ENCODE measurements around the gene SYDE2.
"Not testable (repeated sequence)": the region's sequence is repeated elsewhere in the genome, so short reads cannot be mapped to it uniquely, and the experiment has no call there.

Gene SYDE2

DNA sequence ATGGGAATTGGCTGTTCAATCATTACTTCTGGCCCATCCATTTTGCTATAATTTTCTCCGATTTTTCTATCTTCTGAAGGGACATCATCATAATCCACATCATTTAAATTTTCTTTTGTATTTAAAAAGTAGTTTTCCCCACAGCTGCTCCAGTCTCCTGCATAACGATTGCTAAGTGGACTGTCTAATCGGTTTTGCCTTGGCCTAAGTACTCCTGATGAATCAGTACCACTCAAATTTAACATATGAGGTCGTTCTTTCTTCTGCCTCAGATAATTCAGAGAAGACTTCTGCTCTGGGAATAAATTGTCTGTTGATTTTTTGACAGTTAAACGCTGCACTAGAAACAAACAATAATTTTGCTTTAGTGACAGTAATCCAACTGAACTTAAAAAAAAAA, 41.9 kb downstream of the SYDE2 start:
- no peak for DNase-seq

DNA sequence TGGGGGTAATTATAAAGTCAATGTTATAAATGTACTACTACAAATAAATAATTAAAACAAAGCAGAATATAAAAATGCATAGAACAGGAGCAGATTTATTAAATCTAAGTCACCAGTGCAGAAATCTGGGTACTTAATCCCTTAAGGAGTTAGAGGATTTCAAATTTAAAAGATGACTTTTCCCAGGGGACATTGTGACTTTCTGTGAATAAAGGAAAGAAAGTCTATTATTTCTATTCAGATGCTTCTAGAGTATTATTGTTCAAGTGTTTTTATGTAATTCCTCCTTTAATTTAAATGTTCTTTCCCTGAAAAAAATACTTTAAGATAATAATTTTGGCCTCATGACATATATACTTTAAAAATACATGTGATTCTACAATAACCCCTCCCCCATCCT, 43.4 kb downstream of the SYDE2 start:
- DNase-seq, result no peak

DNA sequence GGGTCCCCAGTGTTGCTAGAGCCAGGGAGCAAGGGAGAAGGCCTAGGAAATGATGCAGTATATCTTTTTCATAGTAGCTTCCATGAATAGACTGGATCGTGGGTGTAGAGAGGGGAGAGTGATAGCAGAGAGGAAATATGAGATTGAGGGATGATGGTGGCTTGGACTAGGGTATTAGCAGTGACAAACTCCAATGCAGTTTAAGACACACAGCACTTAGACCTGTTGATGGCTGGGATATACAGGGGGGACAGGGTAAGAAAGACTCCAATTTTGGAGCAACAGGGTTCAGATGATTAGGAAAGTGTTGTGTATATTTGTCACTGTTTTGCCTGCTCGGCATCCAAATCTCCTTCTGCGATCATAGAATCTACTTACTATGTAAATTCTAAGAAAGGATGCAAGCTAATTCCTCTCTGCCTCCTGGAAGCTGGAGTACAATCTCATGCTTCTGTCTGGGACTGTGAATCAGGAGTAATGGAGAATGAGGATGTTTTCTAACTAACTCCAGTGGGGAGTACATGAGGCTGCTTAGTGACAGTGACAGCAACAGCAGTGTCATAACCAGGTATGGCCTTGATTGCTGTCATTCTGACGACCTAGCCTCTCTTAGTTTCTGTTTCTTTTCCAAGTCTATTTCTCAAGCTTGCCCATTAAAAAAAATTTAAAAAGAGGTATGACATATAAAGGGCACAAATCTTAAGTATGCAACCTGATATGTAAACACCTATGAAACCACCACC, 47.5 kb downstream of the SYDE2 start:
- no peak for DNase-seq

DNA sequence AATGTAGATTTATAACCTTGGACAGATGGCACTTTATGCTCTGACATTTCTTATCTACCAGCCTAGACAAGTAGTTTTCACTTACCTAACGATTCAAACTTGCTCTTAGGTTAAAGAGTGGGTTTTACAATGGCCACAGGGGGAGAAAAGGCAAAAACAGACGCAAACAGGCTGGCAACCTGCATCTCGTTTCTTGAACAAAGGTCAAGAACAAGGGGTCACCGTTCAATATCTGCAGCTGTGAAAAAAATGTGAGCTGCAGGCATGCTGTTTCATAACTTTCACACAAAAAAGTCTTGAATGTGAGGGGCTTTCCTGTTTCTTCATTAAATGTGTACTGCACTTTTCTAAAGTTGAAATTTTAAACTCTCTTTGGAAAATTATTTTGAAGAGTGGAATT, 49.4 kb downstream of the SYDE2 start:
- DNase-seq, result no peak

DNA sequence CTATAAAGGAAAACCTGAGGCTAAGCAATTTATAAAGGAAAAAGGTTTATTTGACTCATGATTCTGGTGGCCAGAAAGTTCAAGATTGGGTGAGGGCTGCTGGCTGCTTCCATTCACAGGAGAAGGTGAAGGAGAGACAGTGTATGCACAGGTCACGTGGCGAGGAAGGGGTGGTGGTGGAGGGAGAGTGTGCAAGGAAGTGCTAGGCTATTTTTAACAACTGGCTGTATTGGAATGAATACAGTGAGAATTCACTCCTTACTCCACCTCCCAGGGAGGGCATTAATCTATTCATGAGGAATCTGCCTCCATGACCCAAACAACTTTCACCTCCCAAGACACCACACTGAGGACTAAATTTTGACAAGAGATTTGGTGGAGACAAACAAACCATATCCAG, 51.0 kb downstream of the SYDE2 start:
- DNase-seq, result no peak

DNA sequence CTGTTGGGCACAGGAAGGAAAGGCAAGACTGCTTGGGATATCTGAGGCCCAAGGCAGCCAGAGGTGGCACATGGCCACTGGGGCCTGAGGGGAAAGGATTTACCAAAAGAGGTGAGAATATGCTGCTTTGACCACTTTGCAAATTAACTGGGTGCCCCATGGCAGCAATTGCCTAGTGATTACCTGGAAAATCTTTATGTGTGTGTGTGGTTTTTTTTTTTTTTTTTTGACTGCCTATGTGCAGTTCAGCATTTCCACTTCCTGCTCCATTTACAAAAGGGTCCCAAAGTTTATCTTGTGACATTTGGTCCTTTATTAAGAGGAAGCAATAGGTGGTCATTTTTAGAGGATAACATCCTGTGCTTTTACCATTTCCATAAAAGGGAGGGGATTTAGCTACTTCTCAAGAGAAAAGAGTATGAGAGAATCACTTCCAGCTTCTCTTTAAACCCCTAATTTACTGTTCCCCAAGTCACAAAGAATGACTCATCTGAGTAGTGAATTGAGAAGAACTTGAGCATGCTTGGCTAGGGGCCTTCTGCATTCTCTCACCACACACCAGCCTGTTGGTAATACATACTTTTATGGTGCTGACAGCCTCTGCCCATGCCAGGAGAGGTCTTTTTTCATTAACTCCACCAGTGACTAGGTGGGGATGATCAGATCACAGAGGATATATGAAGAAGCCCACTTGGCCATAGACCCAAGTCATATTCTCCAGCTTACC, 52.1 kb downstream of the SYDE2 start:
- DNase-seq, result no peak

DNA sequence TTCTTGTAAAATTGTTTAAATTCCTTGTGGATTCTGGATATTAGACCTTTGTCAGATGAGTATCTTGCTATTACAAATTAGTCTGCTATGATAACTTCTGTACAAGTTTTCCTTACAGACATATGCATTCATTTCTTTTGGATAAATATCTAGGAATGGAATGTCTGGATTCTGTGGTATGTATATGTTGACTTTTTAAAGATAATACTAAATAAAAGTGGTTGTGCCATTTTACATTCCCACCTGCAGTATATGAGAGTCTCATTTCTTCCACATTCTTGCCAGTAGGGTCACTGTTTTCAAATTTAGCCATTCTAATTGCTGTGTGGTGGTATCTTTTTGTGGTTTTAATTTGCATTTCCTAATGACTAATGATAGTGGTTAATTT, 53.9 kb downstream of the SYDE2 start:
- DNase-seq, result no peak

DNA sequence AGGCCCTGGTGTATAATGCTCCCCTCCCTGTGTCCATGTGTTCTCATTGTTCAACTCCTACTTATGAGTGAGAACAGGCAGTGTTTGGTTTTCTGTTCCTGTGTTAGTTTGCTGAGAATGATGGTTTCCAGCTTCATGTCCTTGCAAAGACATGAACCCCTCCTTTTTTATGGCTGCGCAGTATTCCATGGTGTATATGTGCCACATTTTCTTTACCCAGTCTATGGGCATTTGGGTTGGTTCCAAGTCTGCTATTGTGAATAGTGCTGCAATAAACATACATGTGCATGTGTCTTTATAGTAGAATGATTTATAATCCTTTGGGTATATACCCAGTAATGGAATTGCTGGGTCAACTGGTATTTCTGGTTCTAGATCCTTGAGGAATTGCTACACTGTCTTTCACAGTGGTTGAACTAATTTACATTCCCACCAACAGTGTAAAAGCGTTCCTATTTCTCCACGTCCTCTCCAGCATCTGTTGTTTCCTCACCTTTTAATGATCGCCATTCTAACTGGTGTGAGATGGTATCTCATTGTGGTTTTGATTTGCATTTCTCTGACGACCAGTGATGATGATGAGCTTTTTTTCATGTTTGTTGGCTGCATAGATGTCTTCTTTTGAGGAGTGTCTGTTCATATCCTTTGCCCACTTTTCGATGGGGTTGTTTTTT, 54.4 kb downstream of the SYDE2 start:
- DNase-seq, result not testable (repeated sequence)

DNA sequence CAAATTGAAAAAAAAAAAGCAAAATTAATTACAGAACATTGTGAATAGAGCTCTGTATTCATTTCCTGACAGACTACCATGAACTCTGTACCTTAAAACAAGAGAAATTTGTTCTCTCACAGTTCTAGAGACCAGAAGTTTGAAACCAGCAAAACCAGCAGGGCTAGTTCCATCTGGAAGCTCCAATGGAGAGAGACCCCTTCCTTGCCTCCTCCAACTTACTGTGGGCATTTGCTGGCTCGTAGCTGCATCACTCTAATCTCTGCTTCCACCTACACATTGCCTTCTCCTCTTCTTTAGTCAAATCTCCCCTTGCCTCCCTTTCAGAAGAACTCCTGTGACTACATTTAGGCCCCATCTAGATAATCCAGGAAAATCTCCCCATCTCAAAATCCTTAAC, 56.5 kb downstream of the SYDE2 start:
- DNase-seq, result no peak

DNA sequence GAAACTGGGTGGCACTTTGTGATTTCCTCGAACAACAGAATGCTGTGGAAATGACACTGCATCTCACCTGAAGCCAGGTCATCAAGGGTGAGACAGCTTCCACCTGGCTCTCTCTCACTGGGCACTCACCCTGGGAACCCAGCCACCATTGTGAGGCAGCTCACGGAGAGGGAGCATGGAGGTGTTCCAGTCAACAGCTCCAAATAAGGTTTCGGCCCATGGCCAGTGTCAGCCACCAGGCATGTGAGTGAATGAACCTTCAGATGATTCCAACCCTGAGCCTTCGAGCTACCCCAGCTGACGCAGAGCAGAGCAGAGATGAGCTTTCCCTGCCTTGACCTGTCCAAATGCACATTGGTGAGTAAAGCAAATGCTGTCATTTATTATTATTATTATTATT, 58.1 kb downstream of the SYDE2 start:
- no peak for DNase-seq

DNA sequence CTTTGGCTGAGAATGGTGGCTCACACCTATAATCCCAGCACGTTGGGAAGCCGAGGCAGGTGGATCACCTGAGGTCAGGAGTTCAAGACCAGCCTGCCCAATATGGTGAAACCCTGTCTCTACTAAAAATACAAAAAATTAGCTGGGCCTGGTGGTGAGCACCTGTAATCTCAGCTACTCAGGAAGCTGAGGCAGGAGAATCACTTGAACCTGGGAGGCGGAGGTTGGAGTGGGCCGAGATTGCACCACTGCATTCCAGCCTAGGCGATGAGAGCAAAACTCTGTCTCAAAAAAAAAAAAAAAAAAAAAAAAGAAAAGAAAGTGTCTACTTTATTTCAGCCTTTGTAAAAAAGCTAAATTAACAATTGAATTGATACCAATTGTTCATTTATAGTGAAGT, 62.4 kb downstream of the SYDE2 start:
- DNase-seq, result not testable (repeated sequence)

DNA sequence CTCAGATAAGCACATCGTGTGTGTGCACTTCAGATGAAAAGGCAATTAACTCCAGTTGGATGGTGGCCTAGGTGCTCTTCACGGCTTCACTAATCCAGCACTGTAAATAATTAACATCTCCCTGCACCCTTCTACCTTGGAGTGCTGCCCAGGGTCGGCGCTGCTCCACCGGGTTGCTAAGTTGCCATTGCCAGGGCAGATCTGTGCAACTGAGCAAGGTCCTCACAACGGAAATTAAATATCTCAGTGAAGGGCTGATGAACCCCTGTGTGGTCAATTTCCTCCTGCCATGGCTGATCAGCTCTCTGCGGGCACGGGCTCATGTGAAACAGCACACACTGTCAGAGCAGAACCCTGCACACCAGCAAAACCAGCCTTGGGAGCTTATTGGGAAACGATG, 63.2 kb downstream of the SYDE2 start:
- no peak for DNase-seq

DNA sequence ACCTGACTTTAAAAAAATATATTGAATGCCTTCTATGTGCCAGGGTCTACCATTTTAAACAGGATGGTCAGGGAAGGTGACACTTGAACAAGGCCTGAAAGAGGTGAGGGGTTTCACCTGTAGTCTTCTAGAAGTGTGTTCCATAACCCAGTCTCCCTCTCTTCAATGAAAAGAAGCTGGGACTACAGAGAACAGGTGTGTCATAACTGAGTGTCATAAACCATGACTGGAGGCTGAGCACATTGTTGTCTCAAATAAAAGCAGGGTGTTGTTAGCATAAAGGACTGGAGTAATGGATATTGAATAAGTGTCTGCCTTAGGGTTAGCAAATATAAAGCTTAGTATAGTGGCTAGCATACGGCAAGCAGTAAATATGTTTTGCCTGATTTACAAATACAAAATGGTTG, 65.4 kb downstream of the SYDE2 start:
- no peak for DNase-seq

DNA sequence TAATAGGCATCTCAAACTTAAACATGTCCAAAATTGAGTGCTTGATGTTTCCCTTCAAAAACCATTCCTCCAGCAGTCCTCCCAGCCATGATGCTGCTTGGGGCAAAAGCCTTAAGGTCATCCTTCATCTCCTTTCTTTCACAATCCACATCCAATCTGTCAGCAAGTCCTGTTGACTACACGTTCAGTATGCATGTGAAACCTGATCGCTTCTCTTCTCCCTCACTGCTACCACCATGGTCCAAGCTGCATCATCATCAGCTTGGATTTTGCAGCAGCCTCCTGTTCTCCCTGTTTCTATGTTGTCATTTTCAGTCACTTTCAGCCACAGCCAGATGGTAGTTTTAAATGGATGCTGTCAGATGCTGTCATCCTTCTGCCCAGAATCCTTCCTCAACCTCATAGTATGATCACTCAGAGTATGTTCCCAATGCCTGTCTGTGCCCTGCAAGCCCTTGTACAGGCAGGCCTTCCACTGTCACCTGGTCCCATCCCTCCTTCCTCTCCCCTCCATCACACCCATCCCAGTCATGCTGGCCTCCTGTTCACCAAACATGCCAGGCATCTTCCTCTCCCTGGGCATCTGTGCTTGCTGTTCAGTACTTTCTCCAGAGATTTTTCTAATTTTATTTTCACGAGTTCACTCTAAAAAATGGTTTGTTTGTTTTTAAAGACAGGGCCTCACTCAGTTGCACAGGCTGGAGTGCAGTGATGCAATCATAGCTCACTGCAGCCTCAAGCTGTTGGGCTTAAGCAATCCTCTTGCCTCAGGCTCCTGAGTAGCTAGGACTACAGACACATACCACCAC, 66.0 kb downstream of the SYDE2 start:
- no peak for DNase-seq

DNA sequence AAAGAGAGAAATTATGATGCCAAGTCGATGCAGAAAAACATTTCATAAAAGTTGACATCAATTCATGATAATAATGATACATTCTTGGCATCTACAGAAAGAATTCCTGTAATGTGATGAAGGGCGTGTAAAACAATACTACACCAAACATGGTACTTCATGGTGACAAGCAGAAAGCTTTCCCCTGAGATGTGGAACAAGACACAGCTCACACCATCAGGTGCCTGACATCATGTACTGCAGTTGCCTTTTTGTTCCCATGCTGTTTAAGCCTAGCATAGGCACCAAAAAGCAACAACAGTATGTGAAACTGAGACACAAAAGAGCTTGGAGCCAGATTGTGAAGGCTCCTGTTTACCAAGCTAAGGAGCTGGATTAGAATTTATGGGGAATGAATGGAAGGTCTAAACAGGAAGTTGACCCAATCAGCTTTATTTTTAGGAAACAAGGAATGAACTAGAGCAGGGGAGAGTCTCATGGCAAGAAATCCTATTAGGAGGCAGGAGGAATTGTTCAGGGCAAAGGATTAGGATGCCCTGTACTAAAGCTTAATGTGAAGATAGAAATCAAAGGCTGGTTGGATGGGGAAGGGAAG, 67.2 kb downstream of the SYDE2 start:
- no peak for DNase-seq

DNA sequence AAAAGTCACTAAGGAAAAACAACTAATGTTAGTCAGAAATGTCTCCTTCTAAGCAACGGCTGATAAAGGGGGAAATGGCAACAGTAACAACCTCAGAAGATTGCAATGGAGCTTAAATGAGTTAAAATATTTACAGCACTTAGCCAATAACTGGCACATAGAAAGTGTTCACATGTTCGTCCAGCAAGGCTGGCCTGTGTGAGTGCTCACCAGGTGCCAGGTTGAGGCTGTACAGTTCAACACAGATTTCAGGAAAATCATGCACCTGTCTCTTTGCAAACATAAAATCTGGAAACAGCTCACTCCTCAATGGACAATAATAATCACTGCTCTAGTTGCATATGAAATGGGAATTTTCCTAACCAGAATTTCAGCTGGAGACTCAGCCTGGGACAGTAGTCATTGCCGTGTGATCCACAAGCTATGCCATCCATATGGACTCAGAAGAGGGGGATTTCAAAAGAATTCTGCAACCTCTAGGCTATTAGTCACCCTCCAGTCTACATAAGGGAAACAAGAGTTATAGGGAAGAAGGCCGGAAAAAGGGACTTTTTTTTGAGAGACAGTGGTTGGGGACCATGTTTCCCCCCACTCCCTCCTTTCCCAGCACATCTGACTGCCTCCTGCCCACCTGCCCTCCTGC, 68.6 kb downstream of the SYDE2 start:
- DNase-seq, result no peak

DNA sequence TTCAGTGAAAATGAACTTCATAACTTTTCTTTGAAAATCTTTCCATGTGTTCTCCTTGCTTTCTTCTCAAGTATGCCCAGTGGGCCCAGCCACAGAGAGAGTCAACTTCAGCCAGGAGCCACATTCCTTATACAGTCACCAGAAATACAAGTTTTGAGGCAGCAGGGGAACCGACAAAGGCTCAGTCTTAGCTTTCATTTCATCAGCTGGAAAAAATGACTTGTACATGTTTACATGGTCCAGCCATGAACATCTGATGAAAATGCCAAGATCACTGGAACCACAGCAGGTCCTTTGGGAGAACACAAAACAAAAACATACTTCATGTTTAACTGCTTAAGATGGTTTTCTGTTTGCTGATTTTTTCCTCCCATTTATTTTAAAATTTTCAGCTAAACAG, 72.5 kb downstream of the SYDE2 start:
- DNase-seq, result no peak

DNA sequence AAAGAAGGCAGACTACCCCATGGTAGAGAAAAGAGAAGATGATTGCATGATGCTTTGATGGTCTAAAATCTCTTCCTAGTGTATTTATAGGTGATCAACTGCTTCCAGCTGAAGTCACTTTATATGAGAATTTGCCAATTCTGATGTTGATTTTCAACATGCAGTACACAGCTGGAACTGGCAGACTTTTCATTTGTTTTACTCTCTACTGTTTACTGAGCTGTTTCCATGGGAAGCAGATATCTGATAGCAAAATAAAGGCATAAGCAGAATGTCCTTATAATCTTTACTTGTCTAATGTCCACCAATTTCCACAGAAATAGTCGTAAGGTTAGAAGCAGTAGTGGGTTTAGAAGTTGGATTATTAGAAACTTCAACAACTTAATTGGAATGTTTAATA, 74.9 kb downstream of the SYDE2 start:
- DNase-seq, result no peak

DNA sequence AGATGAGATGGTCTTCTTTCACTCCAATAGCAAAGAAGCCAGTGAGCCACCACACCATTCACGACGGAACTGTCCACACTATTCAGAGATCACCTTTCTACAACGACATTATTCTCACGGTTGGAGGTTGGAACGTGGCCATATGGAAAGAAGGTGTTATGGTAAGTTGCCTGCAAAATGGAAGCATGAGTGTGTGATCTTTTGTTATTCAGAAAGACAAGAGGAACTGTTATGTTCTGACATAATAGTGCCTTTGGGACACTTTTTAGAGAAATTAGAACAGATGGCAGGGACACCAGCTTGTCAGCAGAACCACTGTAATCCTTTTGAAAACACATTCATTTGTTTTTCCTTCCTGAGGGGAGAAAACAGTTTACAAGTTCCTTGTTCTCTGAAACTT, 76.7 kb downstream of the SYDE2 start:
- no peak for DNase-seq

DNA sequence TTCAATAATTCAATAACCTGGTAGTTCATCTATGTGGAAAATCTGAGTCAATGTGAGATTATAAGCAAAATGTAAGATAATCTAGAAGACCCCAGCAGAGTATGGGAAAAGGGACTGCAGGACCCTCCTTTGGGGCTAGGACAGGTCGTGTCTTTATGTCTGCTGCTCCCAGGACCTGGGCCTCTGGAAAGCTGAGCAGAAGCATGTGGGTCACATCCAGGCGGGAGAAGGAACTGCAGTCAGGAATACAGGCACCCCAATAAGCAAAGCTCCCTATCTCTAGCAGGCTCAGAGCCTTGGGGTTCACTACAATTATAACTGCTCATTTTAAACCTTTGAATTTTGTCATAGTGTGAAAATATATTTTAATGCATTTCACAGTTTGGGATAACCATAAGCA, 78.6 kb downstream of the SYDE2 start:
- no peak for DNase-seq

DNA sequence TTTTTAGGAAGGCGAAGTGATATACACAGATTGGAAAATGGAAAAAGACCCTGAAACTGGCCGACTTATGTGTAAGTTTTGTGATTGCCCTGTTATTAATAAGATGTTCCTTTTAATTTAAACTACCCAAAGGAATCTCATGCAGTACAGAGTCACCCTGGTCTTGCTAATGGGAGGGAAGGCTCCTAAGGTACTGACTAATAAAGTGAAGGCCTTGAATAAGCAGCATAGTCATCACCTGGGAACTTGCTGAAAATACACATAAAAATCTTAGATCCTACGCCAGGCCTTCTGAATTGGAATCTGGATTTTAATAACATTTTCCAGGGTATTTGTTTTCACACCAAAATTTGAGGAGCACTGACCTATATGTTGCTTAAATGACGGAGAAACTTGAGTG, 79.1 kb downstream of the SYDE2 start:
- no peak for DNase-seq

DNA sequence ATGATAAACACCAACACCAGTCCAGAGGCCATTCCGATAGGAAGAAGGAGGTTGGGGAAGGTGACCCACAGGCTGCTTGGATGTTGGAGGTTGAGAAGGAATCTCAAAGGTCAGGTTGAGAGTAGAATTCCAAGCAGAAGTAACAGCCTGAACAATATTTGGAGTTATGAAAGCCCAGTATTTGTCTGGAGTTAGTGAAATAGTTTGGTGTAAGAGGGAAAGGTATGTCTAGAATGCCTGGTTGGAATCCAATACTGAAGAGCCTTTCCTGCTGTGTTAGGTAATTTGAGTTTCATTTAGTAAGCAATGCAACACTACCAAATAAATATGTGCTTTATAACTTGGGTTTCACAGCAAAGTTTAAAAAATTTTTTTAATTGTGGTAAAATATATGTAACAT, 82.1 kb downstream of the SYDE2 start:
- DNase-seq, result no peak
